Ectodermal cell (in vitro differentiated cells): Measurements from ENCODE around the gene ZNF367.

Experiments
- H3K27ac ChIP-seq: 2 replicates; pipeline ENCODE4 v1.7.0; 2013; ENCODE audit warnings: mild to moderate bottlenecking, low read depth, low read length; ENCODE audit not compliant: insufficient read depth, poor library complexity, severe bottlenecking
- H3K27me3 ChIP-seq: 2 replicates; pipeline ENCODE4 v1.7.0; 2013; ENCODE audit warnings: mild to moderate bottlenecking, low read length; ENCODE audit not compliant: insufficient read depth, control insufficient read depth, poor library complexity, severe bottlenecking
- H3K36me3 ChIP-seq: one replicate; pipeline ENCODE4 v1.7.0; 2013; ENCODE audit warnings: low read length; ENCODE audit not compliant: control insufficient read depth, insufficient read depth
- H3K4me1 ChIP-seq: one replicate; pipeline ENCODE4 v1.7.0; 2013; ENCODE audit warnings: low read length; ENCODE audit not compliant: control insufficient read depth, insufficient read depth
- H3K4me3 ChIP-seq: 2 replicates; pipeline ENCODE4 v1.7.0; 2013; ENCODE audit warnings: low read depth, low read length, control low read depth; ENCODE audit not compliant: insufficient read depth
- H3K9me3 ChIP-seq: 2 replicates; pipeline ENCODE4 v1.7.0; 2013; ENCODE audit warnings: mild to moderate bottlenecking, low read length, moderate library complexity; ENCODE audit not compliant: control insufficient read depth
- WGBS, 2 experiments: methylation state at CpG; one replicate each; pipeline ENCODE4 v1.1.7; 2013; ENCODE audit warnings: missing lambda C conversion rate in 2 of 2; 5-methylcytosine and 5-hydroxymethylcytosine counted together

ZNF367 gene

DNA sequence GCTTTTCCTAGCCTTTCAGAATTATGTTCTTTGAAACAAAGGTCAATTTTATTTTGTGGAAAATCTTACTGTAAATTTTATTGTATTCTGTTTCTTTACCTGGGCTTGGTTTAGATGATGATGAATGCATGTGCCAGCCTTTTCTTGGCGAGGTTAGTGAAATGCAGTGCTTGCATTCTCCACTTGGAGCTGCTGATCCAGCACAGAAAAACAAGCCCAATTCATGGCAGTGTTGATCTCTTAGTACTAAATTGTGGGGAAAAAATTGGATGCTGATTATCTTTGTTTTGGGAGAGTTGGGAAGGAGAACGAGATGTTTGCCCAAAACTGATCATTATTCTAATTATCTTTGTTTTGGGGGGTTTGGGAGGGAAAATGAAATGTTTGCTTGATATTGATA lies 35.5 kb upstream of the ZNF367 start:
- H3K36me3 ChIP-seq, result no peaks in the 10 kb centered on the region
- H3K4me3 ChIP-seq, result no peak overlapping the region
- WGBS, 2 experiments, result 62 to 82% methylated on average over 2 of the region's 2 CpGs
- H3K27me3 ChIP-seq, result peaks cover 24% of the 10 kb centered on the region
- peaks cover 7% of the 10 kb centered on the region for H3K4me1 ChIP-seq
- H3K9me3 ChIP-seq, result no peaks in the 10 kb centered on the region
- H3K27ac ChIP-seq, result no peak overlapping the region

DNA sequence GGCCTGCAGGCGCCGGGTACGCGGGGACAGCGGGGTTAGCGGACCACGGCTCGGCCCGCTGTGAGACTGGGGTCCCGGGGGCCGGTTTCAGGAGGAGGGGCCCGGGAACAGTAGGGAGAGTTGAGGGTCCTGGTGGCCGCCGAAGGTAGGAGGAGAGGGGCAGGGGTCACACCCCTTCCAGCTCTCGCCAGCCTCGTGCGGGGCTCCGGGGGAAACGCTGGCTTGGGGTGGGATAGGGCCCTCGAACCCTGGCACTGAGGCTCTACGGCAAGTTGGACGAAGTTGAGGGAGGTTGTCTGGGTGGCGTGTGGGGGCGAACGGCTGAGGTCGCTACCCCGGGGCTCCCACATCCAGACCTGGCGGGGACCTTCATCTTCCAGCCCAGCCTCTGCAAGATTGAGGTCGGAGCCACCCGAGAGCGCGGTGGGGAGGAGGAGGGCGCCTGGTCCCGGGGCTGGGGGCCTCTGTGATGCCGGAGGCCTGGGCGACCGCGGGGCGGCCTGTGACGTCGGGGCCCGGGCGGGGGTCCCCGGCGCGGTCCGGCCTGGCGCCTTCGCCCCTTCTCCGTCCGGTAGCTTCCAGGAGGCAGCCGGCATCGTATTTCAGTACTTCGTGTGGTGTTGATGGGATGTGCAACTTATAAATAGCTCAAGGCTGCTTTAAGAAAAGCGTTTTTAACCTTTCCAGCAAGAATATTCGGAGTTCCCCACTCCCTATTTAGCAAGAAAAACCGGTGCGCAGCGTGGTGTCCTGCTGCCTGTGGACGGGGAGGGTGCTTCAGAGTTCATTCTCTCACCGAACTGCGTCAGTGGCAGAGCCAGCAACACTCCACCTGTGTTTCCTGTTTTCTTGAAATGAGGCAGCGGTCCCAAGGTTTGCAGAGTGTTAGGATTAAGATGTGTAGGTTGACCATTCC lies 32.7 kb upstream of the ZNF367 start:
- peaks cover 34% of the 10 kb centered on the region for H3K27me3 ChIP-seq
- H3K4me3 ChIP-seq, result peak overlapping the region; percentile 67
- H3K4me1 ChIP-seq, result peaks cover 7% of the 10 kb centered on the region
- WGBS, 2 experiments, result 1% methylated on average over 63 of the region's 63 CpGs
- no peak overlapping the region for H3K27ac ChIP-seq
- no peaks in the 10 kb centered on the region for H3K36me3 ChIP-seq
- H3K9me3 ChIP-seq, result no peaks in the 10 kb centered on the region

GRCh38 chr9:96449845-96450612 lies 31.9 kb upstream of the ZNF367 start, which contains the start of gene HABP4:
Gene HABP4 (plus strand): TSS chr9:96450169. CDS start chr9:96450280, 111 bp downstream.
- Histone ChIP-seq H3K27me3 (peaks cover 34% of the 10 kb centered on the region), H3K4me1 (peaks cover 7% of the 10 kb centered on the region), H3K36me3 (no peaks in the 10 kb centered on the region), H3K9me3 (no peaks in the 10 kb centered on the region), H3K4me3 (peak within 1 kb of the TSS; percentile 67), H3K27ac (peak within 1 kb of the TSS; percentile 48)
- WGBS, 2 experiments, result 0% methylated on average over 108 of the region's 108 CpGs

- Histone ChIP-seq H3K4me1 (peaks cover 7% of the 10 kb centered on the region), H3K9me3 (no peaks in the 10 kb centered on the region), H3K36me3 (no peaks in the 10 kb centered on the region), H3K4me3 (peak overlapping the region; percentile 67), H3K27me3 (peaks cover 34% of the 10 kb centered on the region), H3K27ac (no peak overlapping the region)
- 1% methylated on average over 7 of the region's 7 CpGs for WGBS, 2 experiments
Measured at GRCh38 chr9:96449523-96449844, 31.3 kb upstream of the ZNF367 start.

DNA sequence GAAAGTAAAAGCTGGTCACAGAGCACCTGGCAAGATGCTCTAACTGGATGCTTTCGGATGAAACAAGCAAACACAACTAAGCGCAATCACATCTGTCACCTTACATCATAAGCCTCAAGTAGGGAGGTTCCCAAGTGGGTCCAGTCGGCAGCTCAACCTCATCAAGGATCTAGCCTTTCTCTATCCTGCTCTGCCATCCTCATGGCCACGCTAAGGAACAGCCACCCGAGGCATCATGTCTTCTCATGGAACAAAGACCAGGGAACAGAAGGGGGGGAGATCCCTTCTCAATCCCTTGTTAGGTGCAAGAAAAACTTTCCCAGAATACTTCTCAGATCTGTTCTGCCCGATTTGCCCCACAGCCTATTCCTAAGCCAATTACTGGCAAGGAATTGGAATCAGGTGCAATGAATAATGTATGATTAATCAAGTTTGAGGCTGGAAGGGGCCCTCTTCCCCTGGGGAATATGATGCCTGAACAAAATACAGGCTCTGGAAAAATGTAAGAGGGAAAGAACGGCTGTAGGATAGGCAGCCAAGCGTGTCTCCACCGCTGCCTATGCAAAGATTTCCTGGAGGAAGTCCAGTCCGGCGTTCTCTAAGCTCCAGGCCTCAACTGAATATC lies 30.5 kb upstream of the ZNF367 start:
- H3K4me1 ChIP-seq, result peaks cover 7% of the 10 kb centered on the region
- no peaks in the 10 kb centered on the region for H3K36me3 ChIP-seq
- no peak overlapping the region for H3K4me3 ChIP-seq
- H3K27ac ChIP-seq, result no peak overlapping the region
- H3K27me3 ChIP-seq, result peaks cover 34% of the 10 kb centered on the region
- WGBS, 2 experiments, result 94 to 97% methylated on average over 11 of the region's 11 CpGs
- H3K9me3 ChIP-seq, result no peaks in the 10 kb centered on the region

DNA sequence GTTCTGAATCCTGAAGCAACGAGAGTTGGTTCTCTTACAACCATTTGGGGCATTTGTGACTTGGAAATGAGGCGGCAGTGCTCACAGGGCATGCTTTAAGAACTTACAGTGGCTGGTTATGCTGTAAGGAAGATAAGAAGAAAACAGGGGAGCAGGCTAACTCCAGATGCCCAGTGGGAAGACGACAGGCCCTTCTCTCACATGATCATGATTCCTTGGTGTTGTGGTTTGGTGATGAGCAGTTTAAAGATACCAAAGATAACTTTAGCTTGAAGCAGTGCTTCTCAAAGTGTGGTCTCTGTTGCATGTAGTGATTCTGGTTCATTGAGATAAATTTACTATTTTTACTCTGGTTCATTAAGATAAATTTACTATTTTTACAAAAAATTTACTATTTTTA lies 29.2 kb upstream of the ZNF367 start:
- no peak overlapping the region for H3K4me3 ChIP-seq
- no peak overlapping the region for H3K27ac ChIP-seq
- H3K27me3 ChIP-seq, result peaks cover 34% of the 10 kb centered on the region
- no peaks in the 10 kb centered on the region for H3K9me3 ChIP-seq
- 88 to 92% methylated on average over 3 of the region's 3 CpGs for WGBS, 2 experiments
- no peaks in the 10 kb centered on the region for H3K36me3 ChIP-seq
- H3K4me1 ChIP-seq, result peaks cover 7% of the 10 kb centered on the region

GRCh38 chr9:96442491-96442890 lies 24.3 kb upstream of the ZNF367 start:
- WGBS, 2 experiments, result 88 to 90% methylated on average over 3 of the region's 3 CpGs
- Histone ChIP-seq H3K27me3 (no peaks in the 10 kb centered on the region), H3K4me1 (no peaks in the 10 kb centered on the region), H3K4me3 (no peak overlapping the region), H3K36me3 (no peaks in the 10 kb centered on the region), H3K9me3 (no peaks in the 10 kb centered on the region), H3K27ac (no peak overlapping the region)

- no peaks in the 10 kb centered on the region for H3K9me3 ChIP-seq
- H3K36me3 ChIP-seq, result no peaks in the 10 kb centered on the region
- H3K4me1 ChIP-seq, result no peaks in the 10 kb centered on the region
- H3K27ac ChIP-seq, result no peak overlapping the region
- H3K4me3 ChIP-seq, result no peak overlapping the region
- H3K27me3 ChIP-seq, result no peaks in the 10 kb centered on the region
- WGBS, 2 experiments, result 89 to 94% methylated on average over 5 of the region's 5 CpGs
Measured at GRCh38 chr9:96441798-96442445, 23.8 kb upstream of the ZNF367 start.

DNA sequence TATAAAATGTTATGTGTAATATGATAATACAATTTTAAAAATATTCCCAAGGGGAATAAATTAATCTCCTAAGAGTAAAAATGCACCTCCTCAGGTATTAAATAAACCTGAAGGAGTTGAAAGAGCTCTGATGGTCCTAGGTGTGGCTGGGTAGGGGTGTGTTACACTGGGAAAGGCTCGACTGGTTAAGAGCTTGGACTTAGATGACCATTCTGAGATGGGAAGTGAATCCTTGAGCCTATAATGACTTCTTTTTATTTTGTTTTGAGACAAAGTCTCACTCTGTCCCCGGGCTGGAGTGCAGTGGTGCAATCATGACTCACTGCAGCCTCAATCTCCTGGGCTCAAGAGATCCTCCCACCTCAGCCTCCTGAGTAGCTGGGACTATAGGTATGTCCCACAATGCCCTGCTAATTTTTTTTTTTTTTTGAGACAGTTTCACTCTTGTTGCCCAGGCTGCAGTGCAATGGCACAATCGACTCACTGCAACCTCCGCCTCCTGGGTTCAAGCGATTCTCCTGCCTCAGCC lies 22.6 kb upstream of the ZNF367 start:
- Histone ChIP-seq H3K27ac (no peak overlapping the region), H3K9me3 (no peaks in the 10 kb centered on the region), H3K36me3 (no peaks in the 10 kb centered on the region), H3K27me3 (no peaks in the 10 kb centered on the region), H3K4me3 (no peak overlapping the region), H3K4me1 (no peaks in the 10 kb centered on the region)
- 90% methylated on average over 5 of the region's 5 CpGs for WGBS, 2 experiments
